Fibroblast of skin of right biceps (primary cell): ENCODE data around the gene NAPEPLD.
"Not testable (repeated sequence)": the region's sequence is repeated elsewhere in the genome, so short reads cannot be mapped to it uniquely, and the experiment has no call there.

ENCODE experiments used
- DNase-seq: peaks from one replicate; pipeline ENCODE4 v3.0.0-alpha.2; 2013

NAPEPLD gene

GRCh38 chr7:103148994-103149807, at the start of gene NAPEPLD:
Gene NAPEPLD, minus strand, starts transcription at chr7:103149099. Its CDS starts 20,323 bp downstream, at chr7:103128776.
- peak; percentile 85 for DNase-seq

GRCh38 chr7:103198079-103198478, 49.2 kb upstream of the NAPEPLD start:
- not testable (repeated sequence) for DNase-seq

GRCh38 chr7:103195364-103195763, 46.5 kb upstream of the NAPEPLD start:
- not testable (repeated sequence) for DNase-seq

GRCh38 chr7:103172415-103173146, 23.7 kb upstream of the NAPEPLD start:
- DNase-seq, result not testable (repeated sequence)

GRCh38 chr7:103171695-103172414, 23.0 kb upstream of the NAPEPLD start:
- DNase-seq, result not testable (repeated sequence)

- not testable (repeated sequence) for DNase-seq
Observed at GRCh38 chr7:103166921-103167544, 18.1 kb upstream of the NAPEPLD start.

- DNase-seq, result peak; percentile 24
Observed at GRCh38 chr7:103163087-103163825, 14.4 kb upstream of the NAPEPLD start.

GRCh38 chr7:103162641-103163040, 13.7 kb upstream of the NAPEPLD start:
- peak; percentile 17 for DNase-seq

GRCh38 chr7:103161998-103162616, 13.2 kb upstream of the NAPEPLD start:
- DNase-seq, result peak; percentile 34

GRCh38 chr7:103159072-103159471, 10.2 kb upstream of the NAPEPLD start:
- DNase-seq, result not testable (repeated sequence)

GRCh38 chr7:103155331-103156024, 6.6 kb upstream of the NAPEPLD start:
- not testable (repeated sequence) for DNase-seq

- no peak for DNase-seq
Observed at GRCh38 chr7:103154042-103154441, 5.1 kb upstream of the NAPEPLD start.

GRCh38 chr7:103152744-103153617, 4.1 kb upstream of the NAPEPLD start:
- not testable (repeated sequence) for DNase-seq

- not testable (repeated sequence) for DNase-seq
Observed at GRCh38 chr7:103151993-103152676, 3.2 kb upstream of the NAPEPLD start.

- DNase-seq, result no peak
Observed at GRCh38 chr7:103150192-103150591, 1.3 kb upstream of the NAPEPLD start.

GRCh38 chr7:103149808-103150180, 895 bp upstream of the NAPEPLD start:
- no peak for DNase-seq

GRCh38 chr7:103148131-103148993, 537 bp downstream of the NAPEPLD start:
- DNase-seq, result peak; percentile 6

GRCh38 chr7:103144754-103145153, 4.1 kb downstream of the NAPEPLD start:
- not testable (repeated sequence) for DNase-seq
